DND-41 (cell line): ENCODE results near the gene IGFBP1.

ENCODE experiments used
- EZH2 ChIP-seq: IDR thresholded peaks from 3 replicates; pipeline ENCODE4 v1.6.1; 2012; ENCODE audit warnings: borderline replicate concordance, low read depth, mild to moderate bottlenecking, moderate library complexity, low read length, inconsistent platforms; ENCODE audit not compliant: severe bottlenecking
- TF ChIP-seq, protein P1 (sequence below): IDR thresholded peaks from 2 replicates; pipeline ENCODE4 v1.5.1; 2012; ENCODE audit warnings: borderline replicate concordance, low read length, moderate library complexity, mild to moderate bottlenecking; ENCODE audit not compliant: poor library complexity, severe bottlenecking; ENCODE audit errors: extremely low read depth

DNA sequence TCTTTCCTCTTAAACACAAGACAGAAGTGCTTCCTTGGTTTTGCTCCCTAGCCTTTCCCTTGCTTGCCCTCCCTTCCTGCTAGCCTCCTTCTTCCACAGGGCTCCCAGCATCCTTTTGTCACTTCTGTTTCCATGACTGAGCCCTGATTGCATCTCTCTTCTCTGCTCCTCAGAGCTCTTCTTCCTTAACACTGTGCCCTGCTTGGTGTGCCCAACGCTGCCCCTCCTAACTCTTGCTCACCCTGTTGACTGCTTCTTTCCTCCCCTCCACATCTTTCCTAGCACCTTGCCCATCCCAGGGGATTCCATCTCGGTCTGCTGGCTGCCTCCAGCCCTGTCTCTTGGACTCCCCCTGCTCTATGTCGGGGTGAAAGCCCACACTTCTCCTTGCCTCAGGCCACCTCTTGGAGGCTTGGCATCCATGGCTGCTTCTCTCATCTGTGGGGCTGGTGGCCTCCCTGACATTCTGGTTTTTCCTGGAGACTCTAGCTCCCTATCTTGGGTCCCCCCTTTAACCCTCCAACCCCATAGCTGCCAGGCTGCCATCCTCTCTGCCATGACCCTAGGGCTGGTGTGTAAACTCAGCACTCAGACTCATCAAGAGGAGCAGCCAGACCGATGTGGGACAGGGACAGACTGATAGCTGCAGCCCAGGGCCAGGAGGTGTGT, 5.8 kb downstream of the IGFBP1 start:
- TF ChIP-seq, protein P1, sequence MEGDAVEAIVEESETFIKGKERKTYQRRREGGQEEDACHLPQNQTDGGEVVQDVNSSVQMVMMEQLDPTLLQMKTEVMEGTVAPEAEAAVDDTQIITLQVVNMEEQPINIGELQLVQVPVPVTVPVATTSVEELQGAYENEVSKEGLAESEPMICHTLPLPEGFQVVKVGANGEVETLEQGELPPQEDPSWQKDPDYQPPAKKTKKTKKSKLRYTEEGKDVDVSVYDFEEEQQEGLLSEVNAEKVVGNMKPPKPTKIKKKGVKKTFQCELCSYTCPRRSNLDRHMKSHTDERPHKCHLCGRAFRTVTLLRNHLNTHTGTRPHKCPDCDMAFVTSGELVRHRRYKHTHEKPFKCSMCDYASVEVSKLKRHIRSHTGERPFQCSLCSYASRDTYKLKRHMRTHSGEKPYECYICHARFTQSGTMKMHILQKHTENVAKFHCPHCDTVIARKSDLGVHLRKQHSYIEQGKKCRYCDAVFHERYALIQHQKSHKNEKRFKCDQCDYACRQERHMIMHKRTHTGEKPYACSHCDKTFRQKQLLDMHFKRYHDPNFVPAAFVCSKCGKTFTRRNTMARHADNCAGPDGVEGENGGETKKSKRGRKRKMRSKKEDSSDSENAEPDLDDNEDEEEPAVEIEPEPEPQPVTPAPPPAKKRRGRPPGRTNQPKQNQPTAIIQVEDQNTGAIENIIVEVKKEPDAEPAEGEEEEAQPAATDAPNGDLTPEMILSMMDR = no peak
- TF ChIP-seq EZH2 = no peak
